Mesenchymal stem cell (in vitro differentiated cells and primary cell): Measurements from ENCODE around the gene NRROS.
A peak's percentile ranks its signal among the peaks of the same experiment; 100 is the strongest.
"Not testable (repeated sequence)": the region's sequence is repeated elsewhere in the genome, so short reads cannot be mapped to it uniquely, and the experiment has no call there.

ENCODE experiments used
- DNase-seq: peaks from one replicate; pipeline ENCODE4 v3.0.0-alpha.2; 2013
- H2AFZ ChIP-seq: one replicate; pipeline ENCODE4 v1.6.1; 2013; ENCODE audit warnings: low read depth, mild to moderate bottlenecking, control low read depth, inconsistent platforms, low read length, moderate library complexity
- H2AK5ac ChIP-seq: 2 replicates; pipeline ENCODE4 v1.6.1; 2013; ENCODE audit warnings: low read length, moderate library complexity, mild to moderate bottlenecking, inconsistent platforms; ENCODE audit not compliant: severe bottlenecking
- H2BK120ac ChIP-seq: one replicate; pipeline ENCODE4 v1.6.1; 2013; ENCODE audit warnings: low read depth, mild to moderate bottlenecking, inconsistent platforms, low read length, moderate library complexity
- H2BK12ac ChIP-seq, 2 experiments: one replicate each; pipeline ENCODE4 v1.6.1; 2013; ENCODE audit warnings: inconsistent platforms in 2 of 2, low read length in 2 of 2, mild to moderate bottlenecking in 2 of 2, moderate library complexity in 2 of 2, control low read depth in 1 of 2
- H2BK15ac ChIP-seq: one replicate; pipeline ENCODE4 v1.6.1; 2013; ENCODE audit warnings: mild to moderate bottlenecking, low read depth, inconsistent platforms; ENCODE audit not compliant: poor library complexity, severe bottlenecking
- H2BK5ac ChIP-seq: 2 replicates; pipeline ENCODE4 v1.6.1; 2013; ENCODE audit warnings: low read depth, mild to moderate bottlenecking, low read length, control low read depth, inconsistent platforms; ENCODE audit not compliant: poor library complexity, severe bottlenecking
- H3K14ac ChIP-seq, 2 experiments: one replicate each; pipeline ENCODE4 v1.6.1; 2013; ENCODE audit warnings: inconsistent platforms in 2 of 2, low read length in 2 of 2, control low read depth in 1 of 2, mild to moderate bottlenecking in 1 of 2, moderate library complexity in 1 of 2
- H3K18ac ChIP-seq, 2 experiments: one replicate each; pipeline ENCODE4 v1.6.1; 2013; ENCODE audit warnings: inconsistent platforms in 2 of 2, low read length in 2 of 2, control low read depth in 1 of 2, low read depth in 1 of 2, mild to moderate bottlenecking in 1 of 2
- H3K23ac ChIP-seq, 2 experiments: one replicate each; pipeline ENCODE4 v1.6.1; 2013; ENCODE audit warnings: inconsistent platforms in 2 of 2, low read length in 2 of 2, mild to moderate bottlenecking in 2 of 2, moderate library complexity in 2 of 2, control low read depth in 1 of 2
- H3K27ac ChIP-seq: 2 replicates; pipeline ENCODE4 v1.5.1; 2013; ENCODE audit warnings: mild to moderate bottlenecking, moderate library complexity, low read length, control low read depth, inconsistent platforms; ENCODE audit not compliant: poor library complexity, severe bottlenecking
- H3K27me3 ChIP-seq, 2 experiments: 2 replicates each; pipeline versions ENCODE4 v1.6.1 to v1.7.0; 2013; ENCODE audit warnings: low read length in 2 of 2, mild to moderate bottlenecking in 2 of 2, moderate library complexity in 2 of 2, control low read depth in 1 of 2, inconsistent platforms in 1 of 2; ENCODE audit not compliant: control insufficient read depth in 1 of 2, insufficient read depth in 1 of 2
- H3K36me3 ChIP-seq, 2 experiments: 2 replicates each; pipeline versions ENCODE4 v1.6.1 to v1.7.0; 2013; ENCODE audit warnings: low read length in 2 of 2, control low read depth in 1 of 2, inconsistent platforms in 1 of 2, low read depth in 1 of 2, mild to moderate bottlenecking in 1 of 2; ENCODE audit not compliant: insufficient read depth in 2 of 2, control insufficient read depth in 1 of 2
- H3K4ac ChIP-seq, 2 experiments: one replicate each; pipeline ENCODE4 v1.6.1; 2013; ENCODE audit warnings: inconsistent platforms in 2 of 2, low read length in 2 of 2, mild to moderate bottlenecking in 2 of 2, moderate library complexity in 2 of 2, control low read depth in 1 of 2, low read depth in 1 of 2
- H3K4me1 ChIP-seq: 2 replicates; pipeline ENCODE4 v1.6.1; 2013; ENCODE audit warnings: low read depth, low read length, control low read depth; ENCODE audit not compliant: control insufficient read depth, insufficient read depth
- H3K4me2 ChIP-seq: 2 replicates; pipeline ENCODE4 v1.6.1; 2013; ENCODE audit warnings: low read length, mild to moderate bottlenecking, inconsistent platforms; ENCODE audit not compliant: poor library complexity, severe bottlenecking
- H3K4me3 ChIP-seq, 2 experiments: 2 replicates each; pipeline versions ENCODE4 v1.5.1 to v1.7.0; 2013; ENCODE audit warnings: low read length in 2 of 2, mild to moderate bottlenecking in 2 of 2, control low read depth in 1 of 2, low read depth in 1 of 2; ENCODE audit not compliant: insufficient read depth in 1 of 2
- H3K79me1 ChIP-seq: replicated peaks from 2 replicates; pipeline ENCODE4 v1.6.1; 2013; ENCODE audit warnings: mild to moderate bottlenecking, control low read depth, low read length, inconsistent platforms; ENCODE audit not compliant: poor library complexity, severe bottlenecking
- H3K9ac ChIP-seq: 2 replicates; pipeline ENCODE4 v1.7.0; 2013; ENCODE audit warnings: mild to moderate bottlenecking, low read length, moderate library complexity
- H3K9me3 ChIP-seq: 2 replicates; pipeline ENCODE4 v1.7.0; 2013; ENCODE audit warnings: mild to moderate bottlenecking, low read length; ENCODE audit not compliant: control insufficient read depth
- H4K8ac ChIP-seq: one replicate; pipeline ENCODE4 v1.6.1; 2013; ENCODE audit warnings: inconsistent platforms, mild to moderate bottlenecking, low read length, moderate library complexity
- H4K91ac ChIP-seq: one replicate; pipeline ENCODE4 v1.6.1; 2013; ENCODE audit warnings: mild to moderate bottlenecking, low read length, inconsistent platforms
- WGBS: methylation state at CpG from one replicate; pipeline ENCODE4 v1.1.7; 2013; ENCODE audit warnings: mixed read lengths; 5-methylcytosine and 5-hydroxymethylcytosine counted together

NRROS gene

GRCh38 chr3:196634224-196634623, 5.3 kb upstream of the NRROS start:
- H2BK15ac ChIP-seq, result peak overlapping the region; percentile 13
- no peak overlapping the region for H3K4me3 ChIP-seq
- H3K9me3 ChIP-seq, result no peaks in the 10 kb centered on the region
- no peak overlapping the region for H3K4me2 ChIP-seq
- no peak overlapping the region for H2BK12ac ChIP-seq
- no peak overlapping the region for H2AFZ ChIP-seq
- no peak overlapping the region for H2AK5ac ChIP-seq
- H3K9ac ChIP-seq, result no peak overlapping the region
- no peak overlapping the region for H3K27ac ChIP-seq
- H3K36me3 ChIP-seq, result no peaks in the 10 kb centered on the region
- H3K14ac ChIP-seq, result no peak overlapping the region
- H3K18ac ChIP-seq, result no peak overlapping the region
- no peak overlapping the region for H3K23ac ChIP-seq
- no peaks in the 10 kb centered on the region for H3K79me1 ChIP-seq
- H2BK120ac ChIP-seq, result no peak overlapping the region
- no peak overlapping the region for H4K8ac ChIP-seq
- no peak overlapping the region for H2BK5ac ChIP-seq
- 90% methylated on average over 9 of the region's 10 CpGs for WGBS
- H3K27me3 ChIP-seq, result peaks cover 0 to 14% of the 10 kb centered on the region in 2 experiments
- DNase-seq, result no peak
- H4K91ac ChIP-seq, result no peak overlapping the region
- H3K4ac ChIP-seq, result no peak overlapping the region
- H3K4me1 ChIP-seq, result peaks cover 5% of the 10 kb centered on the region

- Histone ChIP-seq H2BK5ac (no peak overlapping the region), H3K27ac (no peak overlapping the region), H3K9ac (no peak overlapping the region), H2BK15ac (no peak overlapping the region), H2BK12ac (no peak overlapping the region), H2AK5ac (no peak overlapping the region), H4K8ac (no peak overlapping the region), H3K4ac (no peak overlapping the region), H3K23ac (no peak overlapping the region), H3K14ac (no peak overlapping the region), H3K79me1 (no peaks in the 10 kb centered on the region), H2BK120ac (no peak overlapping the region), H3K4me2 (no peak overlapping the region), H3K18ac (no peak overlapping the region), H3K9me3 (no peaks in the 10 kb centered on the region), H2AFZ (no peak overlapping the region), H3K4me3 (no peak overlapping the region), H3K27me3 (peaks cover 0 to 17% of the 10 kb centered on the region in 2 experiments), H4K91ac (no peak overlapping the region), H3K36me3 (no peaks in the 10 kb centered on the region), H3K4me1 (peaks cover 8% of the 10 kb centered on the region)
- WGBS, result 88% methylated on average over 7 of the region's 7 CpGs
- DNase-seq, result no peak
These were observed 4.7 kb upstream of the NRROS start for GRCh38 chr3:196634829-196635228.

- H3K23ac ChIP-seq, result no peak overlapping the region
- H3K14ac ChIP-seq, result no peak overlapping the region
- H3K18ac ChIP-seq, result no peak overlapping the region
- no peak overlapping the region for H2AK5ac ChIP-seq
- H3K27me3 ChIP-seq, result peaks cover 0 to 26% of the 10 kb centered on the region in 2 experiments
- H3K79me1 ChIP-seq, result no peaks in the 10 kb centered on the region
- H4K8ac ChIP-seq, result no peak overlapping the region
- no peak overlapping the region for H2BK5ac ChIP-seq
- H3K4me3 ChIP-seq, result peak overlapping the region in 1 of 2 experiments; percentile 68
- H3K4me1 ChIP-seq, result peaks cover 9% of the 10 kb centered on the region
- WGBS, result 89% methylated on average over 19 of the region's 20 CpGs
- H2AFZ ChIP-seq, result no peak overlapping the region
- H2BK12ac ChIP-seq, result peak overlapping the region in 1 of 2 experiments; percentile 39
- no peak for DNase-seq
- H3K9ac ChIP-seq, result peak overlapping the region; percentile 53
- no peak overlapping the region for H2BK15ac ChIP-seq
- H3K9me3 ChIP-seq, result no peaks in the 10 kb centered on the region
- H3K4me2 ChIP-seq, result no peak overlapping the region
- no peaks in the 10 kb centered on the region for H3K36me3 ChIP-seq
- no peak overlapping the region for H3K4ac ChIP-seq
- H4K91ac ChIP-seq, result no peak overlapping the region
- H3K27ac ChIP-seq, result no peak overlapping the region
- no peak overlapping the region for H2BK120ac ChIP-seq
These were observed 2.8 kb upstream of the NRROS start for GRCh38 chr3:196636369-196637349.

- not testable (repeated sequence) for H4K8ac ChIP-seq, H3K4me3 ChIP-seq, H2AK5ac ChIP-seq, H3K4ac ChIP-seq, H3K79me1 ChIP-seq, H2BK12ac ChIP-seq, DNase-seq, H2AFZ ChIP-seq, H3K14ac ChIP-seq, H3K9ac ChIP-seq, H2BK15ac ChIP-seq, H3K9me3 ChIP-seq, H3K23ac ChIP-seq, H3K18ac ChIP-seq, H3K4me2 ChIP-seq, H2BK120ac ChIP-seq, H3K4me1 ChIP-seq, H3K36me3 ChIP-seq, H4K91ac ChIP-seq, H2BK5ac ChIP-seq, H3K27ac ChIP-seq
- WGBS, result 90% methylated on average over 4 of the region's 4 CpGs
- peaks cover 0 to 26% of the 10 kb centered on the region in 2 experiments for H3K27me3 ChIP-seq
These were observed 1.6 kb upstream of the NRROS start for GRCh38 chr3:196637941-196638340.
